Measurements from ENCODE around the gene GPR158.

Gene GPR158

DNA sequence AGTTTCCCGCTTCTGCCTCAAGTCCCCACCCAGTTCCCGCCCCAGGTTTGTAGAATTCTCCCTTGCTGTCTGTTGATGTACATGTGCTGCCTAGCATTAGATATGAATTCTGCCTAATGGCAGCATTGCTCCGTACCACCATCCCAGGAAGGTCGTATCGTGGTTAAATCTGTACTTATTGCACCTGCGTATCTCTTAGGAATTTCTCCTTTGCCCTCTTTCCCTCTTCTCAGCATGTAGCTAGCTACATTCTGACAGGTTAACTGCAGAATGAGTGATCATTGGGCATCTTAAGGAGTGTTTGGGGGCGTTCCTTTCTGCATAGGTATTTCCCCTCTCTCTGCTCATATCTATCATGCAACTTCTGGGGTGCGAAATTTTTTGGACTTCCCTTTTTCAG is 293.1 kb downstream of the GPR158 start:
- TF ChIP-seq, protein P1, sequence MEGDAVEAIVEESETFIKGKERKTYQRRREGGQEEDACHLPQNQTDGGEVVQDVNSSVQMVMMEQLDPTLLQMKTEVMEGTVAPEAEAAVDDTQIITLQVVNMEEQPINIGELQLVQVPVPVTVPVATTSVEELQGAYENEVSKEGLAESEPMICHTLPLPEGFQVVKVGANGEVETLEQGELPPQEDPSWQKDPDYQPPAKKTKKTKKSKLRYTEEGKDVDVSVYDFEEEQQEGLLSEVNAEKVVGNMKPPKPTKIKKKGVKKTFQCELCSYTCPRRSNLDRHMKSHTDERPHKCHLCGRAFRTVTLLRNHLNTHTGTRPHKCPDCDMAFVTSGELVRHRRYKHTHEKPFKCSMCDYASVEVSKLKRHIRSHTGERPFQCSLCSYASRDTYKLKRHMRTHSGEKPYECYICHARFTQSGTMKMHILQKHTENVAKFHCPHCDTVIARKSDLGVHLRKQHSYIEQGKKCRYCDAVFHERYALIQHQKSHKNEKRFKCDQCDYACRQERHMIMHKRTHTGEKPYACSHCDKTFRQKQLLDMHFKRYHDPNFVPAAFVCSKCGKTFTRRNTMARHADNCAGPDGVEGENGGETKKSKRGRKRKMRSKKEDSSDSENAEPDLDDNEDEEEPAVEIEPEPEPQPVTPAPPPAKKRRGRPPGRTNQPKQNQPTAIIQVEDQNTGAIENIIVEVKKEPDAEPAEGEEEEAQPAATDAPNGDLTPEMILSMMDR (conservative IDR thresholded peaks at IDR 0.05; ENCODE audit: low read length), result no peak
- H3K4me3 ChIP-seq (ENCODE audit: low read length), result no peak overlapping the region
- no peak for DNase-seq (ENCODE audit: low read depth)

DNA sequence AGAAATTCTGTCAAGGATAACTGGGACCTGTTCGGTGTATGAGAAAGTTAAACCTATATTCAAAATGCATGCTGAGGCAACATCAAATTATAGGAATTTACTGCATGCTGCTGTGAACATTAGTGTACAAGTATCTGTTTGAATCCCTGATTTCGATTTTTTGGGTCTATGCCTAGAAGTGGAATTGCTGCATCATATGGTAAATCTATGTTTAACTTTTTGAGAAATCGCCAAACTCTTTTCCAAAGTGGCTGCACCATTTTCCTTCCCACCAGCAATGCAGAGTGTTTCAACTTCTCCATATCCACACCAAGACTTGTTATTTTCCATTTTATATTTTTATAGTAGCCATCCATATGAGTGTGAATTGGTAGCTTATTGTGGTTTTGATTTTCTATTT is 306.7 kb downstream of the GPR158 start:
- no peak for DNase-seq (ENCODE audit: low read depth)
- TF ChIP-seq, protein P1 (conservative IDR thresholded peaks at IDR 0.05; ENCODE audit: low read length), result no peak
- no peak overlapping the region for H3K4me3 ChIP-seq (ENCODE audit: low read length)

DNA sequence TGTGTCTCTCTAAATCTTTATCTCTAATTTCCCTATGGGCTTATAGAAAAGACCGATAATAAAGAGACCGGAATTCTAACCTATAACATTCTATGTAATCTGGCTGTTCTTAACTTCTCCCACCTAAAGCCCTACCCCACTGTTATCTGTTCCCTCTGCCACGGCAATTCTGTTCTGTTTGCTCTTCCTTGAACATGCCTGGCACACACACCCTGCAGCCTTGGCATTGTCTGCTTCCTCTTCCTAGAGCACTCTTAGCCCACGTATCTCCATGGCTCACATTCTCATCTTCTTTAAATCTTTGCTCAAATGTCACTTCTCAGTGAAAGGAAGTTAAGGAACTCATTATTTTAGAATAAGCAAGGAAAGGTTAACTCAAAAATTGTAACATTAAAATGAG is 309.2 kb downstream of the GPR158 start:
- no peak for DNase-seq (ENCODE audit: low read depth)
- TF ChIP-seq, protein P1 (conservative IDR thresholded peaks at IDR 0.05; ENCODE audit: low read length), result no peak
- H3K4me3 ChIP-seq (ENCODE audit: low read length), result no peak overlapping the region

DNA sequence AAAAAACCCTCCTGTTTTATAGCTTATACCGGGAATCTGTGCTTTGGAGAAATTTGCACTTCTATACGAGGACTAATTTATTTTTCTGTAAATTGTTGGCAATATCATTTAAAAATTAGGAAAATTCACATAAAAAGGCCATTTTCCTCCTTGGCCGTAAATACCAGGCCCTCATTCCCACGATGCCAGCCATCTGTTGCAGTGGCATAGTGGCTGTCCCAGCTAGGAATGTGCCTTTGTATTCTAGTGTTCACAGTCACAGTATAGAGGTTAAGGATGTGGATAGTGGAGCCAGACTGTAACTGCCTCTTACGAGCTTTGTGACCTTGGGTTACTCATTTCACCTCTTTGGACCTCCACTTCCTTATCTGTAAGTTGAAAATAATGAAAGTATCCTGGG is 312.5 kb downstream of the GPR158 start:
- no peak overlapping the region for H3K4me3 ChIP-seq (ENCODE audit: low read length)
- DNase-seq (ENCODE audit: low read depth), result no peak
- TF ChIP-seq, protein P1 (conservative IDR thresholded peaks at IDR 0.05; ENCODE audit: low read length), result no peak

DNA sequence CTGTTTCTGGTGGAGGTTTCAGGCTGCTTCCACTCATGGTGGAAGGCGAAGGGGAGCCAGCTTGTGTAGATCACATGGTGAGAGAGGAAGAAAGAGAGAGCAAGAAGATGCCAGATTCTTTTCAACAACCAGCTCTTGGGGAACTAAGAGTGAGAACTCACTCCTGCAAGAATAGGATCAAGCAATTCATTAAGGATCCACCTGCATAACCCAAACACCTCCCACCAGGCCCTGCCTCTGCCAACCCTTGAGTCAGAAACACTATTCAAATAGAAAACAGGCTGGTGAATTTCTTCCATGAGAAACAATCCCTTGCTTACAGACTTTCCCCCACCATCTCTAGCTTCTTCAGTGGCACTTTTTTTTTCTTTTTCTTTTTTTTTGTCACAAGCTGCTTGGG is 317.2 kb downstream of the GPR158 start:
- no peak overlapping the region for H3K4me3 ChIP-seq (ENCODE audit: low read length)
- no peak for DNase-seq (ENCODE audit: low read depth)

DNA sequence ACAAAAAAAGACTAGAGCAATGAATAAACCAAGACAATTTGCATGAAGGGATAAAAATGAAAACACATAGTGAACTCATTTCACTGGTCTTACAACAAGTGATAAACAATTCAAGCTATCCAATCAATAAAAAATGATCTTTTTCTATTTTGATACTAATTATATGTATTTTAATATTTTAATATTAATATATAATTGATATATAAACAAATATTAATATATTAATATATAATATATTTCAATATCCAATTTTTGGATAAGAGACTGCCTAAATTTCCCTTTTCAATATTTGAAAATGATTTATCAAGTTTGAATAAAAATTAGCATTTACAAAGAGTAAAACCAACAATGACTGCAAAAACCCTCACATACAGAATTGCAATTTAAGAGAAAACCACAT is 317.9 kb downstream of the GPR158 start:
- no peak overlapping the region for H3K4me3 ChIP-seq (ENCODE audit: low read length)
- no peak for DNase-seq (ENCODE audit: low read depth)
- TF ChIP-seq, protein P1 (conservative IDR thresholded peaks at IDR 0.05; ENCODE audit: low read length), result no peak

More for the DNA sequence above, 317.2 kb downstream of the GPR158 start:
- TF ChIP-seq, protein P1 (conservative IDR thresholded peaks at IDR 0.05; ENCODE audit: low read length), result no peak

DNA sequence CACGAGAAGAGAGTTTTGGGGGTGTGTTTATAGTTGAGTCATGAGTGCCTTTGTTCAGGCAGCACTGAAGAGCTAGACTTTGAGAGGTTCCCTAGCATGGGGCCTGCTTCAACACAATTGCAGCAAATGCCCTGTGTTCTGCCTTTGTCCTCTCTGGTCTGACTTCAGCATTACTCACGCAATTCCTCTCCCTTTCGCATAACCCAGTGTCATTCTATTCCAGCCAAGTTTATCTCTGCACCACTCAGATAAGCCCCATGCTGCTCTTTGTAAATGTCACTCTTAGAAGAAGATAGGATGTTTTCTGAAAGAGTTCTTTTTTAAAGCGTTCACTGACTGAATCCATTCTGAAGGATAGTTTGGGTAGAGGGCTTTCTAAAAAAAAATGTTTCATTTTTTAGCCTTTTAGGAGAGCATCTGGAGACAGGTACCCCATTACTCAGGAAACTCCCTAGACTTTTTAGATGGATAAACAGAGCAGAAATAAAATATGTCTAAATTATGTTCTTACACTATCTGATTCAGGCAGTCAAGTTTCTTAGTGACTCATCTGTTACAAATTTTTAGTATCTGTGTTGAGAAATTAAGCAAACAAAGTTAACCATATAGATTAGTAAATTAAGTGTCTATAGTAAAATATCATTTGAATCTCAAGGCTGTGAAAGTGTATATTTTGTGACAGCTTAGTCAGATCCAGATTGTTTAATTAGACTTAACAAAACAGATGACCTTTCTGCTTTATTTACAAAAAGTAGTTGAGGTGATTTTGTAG is 318.5 kb downstream of the GPR158 start:
- H3K4me3 ChIP-seq (ENCODE audit: low read length), result no peak overlapping the region
- DNase-seq (ENCODE audit: low read depth), result no peak
- TF ChIP-seq, protein P1 (conservative IDR thresholded peaks at IDR 0.05; ENCODE audit: low read length), result no peak

All from AG10803 (cell line).